DMS 273 (cell line): ENCODE data around the gene PRKN.
A peak's percentile ranks its signal among the peaks of the same experiment; 100 is the strongest.

Experiments
- DNase-seq: peaks from one replicate; lab custom pipeline; 2025; ENCODE audit not compliant: unreplicated experiment; lab: John Stamatoyannopoulos, UW

The PRKN gene

DNA sequence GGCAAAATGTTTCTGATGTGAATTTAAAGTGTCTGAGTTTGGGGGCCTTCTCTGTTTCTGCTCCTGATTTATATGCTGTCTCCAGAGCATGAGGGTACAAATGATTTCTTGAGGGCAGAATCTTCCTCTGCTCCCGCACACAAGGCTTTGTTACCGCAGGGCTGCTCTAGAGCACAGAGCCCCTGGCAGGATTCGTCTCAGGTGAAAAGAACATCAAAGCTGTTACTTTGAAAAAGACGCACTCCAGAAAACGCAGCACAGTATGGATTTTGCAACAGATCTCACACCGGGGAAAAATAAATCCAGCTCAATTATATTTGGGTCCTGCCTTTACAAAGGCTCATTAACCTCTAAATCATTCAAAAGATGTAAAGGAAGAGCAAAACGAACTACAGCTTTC lies 577.3 kb downstream of the PRKN start:
- no peak for DNase-seq

DNA sequence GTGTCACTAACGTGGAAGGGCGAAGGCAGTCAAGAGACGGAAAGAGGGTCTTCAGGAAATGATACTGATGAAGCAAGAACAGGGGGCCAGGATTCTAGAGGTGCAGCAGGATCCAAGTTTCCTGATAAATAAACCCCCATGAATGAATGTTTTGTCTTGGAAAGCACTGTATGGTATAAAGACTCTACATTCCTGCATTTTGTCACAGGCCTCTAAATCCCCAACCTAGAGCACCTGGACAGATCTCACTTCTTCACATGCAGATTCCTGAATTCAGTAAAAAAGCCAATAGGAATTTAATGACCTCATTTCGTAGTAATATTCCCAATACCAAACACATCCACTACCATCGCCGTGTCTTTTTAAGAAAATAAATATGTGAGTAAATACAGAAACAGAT lies 577.8 kb downstream of the PRKN start:
- no peak for DNase-seq

DNA sequence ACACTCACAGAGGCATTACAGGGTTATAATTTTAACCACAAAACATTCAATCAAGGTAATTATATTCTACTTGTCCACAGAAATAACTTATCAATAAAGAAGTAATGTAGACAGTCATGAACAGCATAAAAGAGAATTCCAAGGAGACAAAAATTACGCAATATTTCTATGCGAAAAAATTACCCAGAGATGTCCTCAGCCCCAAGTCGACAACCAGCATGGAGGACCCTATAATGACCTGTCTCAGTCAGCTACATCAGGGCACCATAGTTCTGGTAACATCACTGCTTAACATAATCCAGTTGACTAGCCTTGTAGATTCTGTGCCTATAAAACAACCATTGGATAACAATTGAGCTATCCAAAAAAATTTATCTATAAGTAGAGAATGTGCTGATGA lies 579.8 kb downstream of the PRKN start:
- DNase-seq: no peak

DNA sequence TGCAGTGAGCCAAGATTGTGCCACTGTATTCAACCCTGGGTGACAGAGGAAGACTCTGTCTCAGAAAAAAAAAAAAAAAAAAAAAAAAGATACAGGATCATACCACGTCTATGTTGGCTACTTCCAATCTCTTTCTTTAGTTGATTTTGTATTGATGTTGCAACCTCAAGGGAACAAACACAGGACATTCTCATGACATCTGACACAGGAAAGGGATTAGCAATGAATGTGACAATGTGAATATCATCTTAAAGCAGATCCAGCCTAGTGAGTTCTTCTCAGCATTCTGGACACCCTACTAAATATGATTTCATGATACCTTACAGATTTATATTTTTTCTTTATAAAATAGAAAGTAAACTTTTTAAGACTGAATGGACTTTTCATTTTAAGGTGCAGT lies 580.3 kb downstream of the PRKN start:
- no peak for DNase-seq

DNA sequence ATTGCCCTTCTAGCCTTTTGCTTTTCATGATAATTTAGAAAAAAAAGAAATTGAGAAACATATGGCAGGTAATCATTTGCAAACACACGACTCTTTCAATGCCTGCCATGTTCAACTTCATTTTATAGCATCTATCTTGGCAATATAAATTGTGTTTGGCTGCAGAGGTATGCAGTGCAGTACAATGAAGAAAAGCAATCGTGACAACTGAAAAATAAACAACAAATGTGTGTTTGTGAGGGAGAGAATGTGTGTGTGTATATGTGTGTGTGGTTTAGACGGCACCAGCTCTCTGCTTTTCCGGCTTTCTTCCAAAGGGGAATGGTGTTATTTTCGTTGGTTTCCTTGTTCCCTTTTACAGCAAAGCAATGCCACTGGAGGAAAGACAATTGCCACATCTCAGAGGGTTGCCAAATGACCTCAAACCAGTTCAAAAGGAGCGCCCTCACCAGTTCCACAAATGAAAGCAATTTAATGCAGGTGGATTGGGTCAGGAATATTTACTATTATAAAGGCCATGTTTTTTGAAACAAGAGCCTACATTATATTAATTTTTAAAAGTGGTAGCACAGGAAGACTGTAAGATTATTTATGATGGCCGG lies 587.2 kb downstream of the PRKN start:
- no peak for DNase-seq

DNA sequence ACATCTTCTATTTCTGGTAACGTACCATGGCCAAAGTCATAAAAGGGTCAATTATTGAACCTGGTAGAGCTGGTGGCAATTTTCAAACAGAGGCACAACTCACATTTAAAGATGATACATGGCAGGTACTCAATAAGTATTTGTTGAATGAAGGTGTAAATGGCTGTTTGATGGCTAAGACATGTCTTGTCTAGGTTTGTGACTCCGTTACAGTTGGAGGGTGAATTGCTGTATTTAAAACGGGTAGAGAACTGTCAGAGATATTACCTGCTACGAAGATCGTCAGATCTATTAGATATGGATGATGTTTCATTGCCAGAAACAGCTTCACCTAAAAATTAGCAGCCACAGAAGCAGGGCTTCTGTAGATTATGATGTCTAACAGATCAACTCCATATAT lies 601.9 kb downstream of the PRKN start:
- DNase-seq: no peak

DNA sequence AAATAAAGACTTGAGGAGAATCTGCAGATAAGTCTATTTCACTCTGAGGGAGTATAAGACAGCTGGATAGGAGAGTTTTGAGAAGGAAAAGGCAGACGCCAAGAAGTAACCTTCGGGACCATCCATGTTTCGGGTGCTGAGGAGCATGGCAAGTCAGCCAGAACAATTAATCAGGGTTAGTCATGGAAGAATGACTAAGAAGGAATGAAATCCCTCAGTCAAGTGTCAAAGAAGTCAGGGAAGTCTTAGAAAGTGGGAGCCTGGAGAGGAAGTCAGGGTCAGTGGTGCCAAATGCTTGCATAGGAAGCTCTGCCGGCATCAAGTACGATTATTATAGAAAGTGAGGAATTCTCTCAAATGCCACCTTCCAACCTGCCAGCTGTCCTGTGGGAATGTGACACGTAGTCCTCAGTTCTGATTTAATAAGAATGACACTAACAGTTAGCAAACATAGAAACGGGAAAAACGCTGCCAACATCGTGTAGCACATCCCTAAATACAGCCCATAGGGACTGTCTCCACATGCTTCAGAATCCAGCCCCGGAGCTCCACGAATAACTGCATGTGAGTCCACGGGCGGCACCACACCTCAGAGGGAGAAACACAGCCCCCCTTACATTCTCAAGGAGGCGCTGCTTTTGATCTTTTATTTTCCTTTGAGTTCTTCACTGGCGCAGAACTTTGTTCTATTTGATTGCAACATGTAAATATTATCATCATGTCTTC lies 602.7 kb downstream of the PRKN start:
- no peak for DNase-seq

DNA sequence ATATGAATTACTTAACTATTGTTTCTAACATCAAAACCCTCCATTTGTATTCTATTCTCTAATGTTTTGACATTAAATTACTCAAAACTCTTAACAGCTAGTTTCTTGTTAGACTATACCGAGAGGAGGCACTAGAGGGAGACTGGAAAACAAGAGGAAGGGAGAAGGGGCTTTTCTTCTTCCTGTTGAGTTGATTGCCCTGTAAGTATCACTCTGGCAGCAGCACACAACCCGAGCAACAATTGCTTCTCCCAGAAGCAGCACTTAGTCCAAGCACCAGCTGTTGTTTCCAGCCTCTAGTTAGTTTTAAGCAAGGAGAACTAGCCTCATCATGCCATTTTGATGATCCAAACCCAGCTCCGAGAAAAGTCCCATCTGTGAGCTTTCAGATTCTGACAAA lies 603.8 kb downstream of the PRKN start:
- peak; percentile 58 for DNase-seq

DNA sequence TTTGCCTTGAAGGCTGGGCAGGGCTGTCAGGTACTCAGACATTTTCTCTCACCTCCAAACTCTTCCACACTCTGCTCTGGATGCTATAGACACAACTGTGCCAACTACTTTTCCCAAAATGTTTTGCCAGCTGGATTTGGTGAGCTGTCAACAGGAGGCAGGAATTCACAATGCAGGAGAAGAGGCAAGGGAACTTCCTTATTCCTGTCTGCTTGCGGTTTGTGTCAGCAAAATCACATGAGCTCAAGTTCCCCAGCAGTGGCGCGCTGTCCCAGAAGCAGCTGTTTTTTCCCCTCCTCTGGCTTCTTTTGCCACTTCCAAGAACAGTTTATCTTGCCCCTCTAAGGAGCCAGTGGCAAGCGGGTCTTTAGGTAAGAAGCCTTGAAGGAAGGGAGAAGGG lies 608.2 kb downstream of the PRKN start:
- DNase-seq: no peak

DNA sequence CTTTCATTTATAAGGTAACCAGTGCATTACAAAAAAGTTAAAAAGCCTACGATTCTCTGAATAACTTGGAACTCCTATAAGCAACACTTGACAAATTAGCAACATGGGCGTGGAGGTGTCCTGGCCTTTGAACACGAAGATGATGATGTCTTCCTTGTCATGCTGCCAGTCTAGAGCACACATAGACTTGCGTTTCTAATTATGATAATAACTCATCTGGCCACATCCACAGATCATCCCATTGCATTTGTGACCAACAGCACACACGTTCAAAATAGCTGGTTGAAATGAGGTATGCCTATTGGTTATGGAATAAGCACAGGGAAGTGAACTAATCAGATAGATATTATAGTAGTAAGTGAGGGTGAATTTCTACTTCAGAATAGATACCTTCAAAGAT lies 608.9 kb downstream of the PRKN start:
- DNase-seq: no peak

DNA sequence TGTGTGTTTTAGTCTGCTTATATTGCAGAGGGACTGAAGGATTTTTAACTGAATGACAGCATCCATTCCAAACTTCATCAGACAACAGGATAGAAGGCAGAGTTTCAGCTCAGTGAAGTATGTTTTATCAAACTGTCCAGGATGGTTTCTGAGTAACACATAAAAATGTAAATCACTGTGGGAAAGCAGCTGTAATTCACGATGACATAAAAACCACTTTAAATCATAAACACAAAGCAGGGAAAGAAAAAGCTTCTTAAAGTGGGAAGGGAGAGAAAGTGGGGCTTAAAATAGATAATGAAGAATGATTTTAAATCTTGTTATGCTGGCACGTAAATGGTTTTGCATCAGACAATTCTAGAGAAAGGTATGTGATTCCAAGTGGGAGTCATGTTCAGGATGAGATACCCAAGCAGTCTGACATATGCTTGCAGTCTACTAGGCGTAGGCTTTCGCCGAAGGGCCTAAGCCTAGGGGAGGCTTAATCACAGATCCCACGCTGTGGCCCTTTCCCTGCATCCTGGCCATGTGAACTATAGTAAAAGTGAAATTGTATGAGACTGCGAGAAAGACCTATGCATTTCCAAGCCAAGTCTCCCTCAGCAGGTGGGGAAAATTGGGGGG lies 610.6 kb downstream of the PRKN start:
- DNase-seq: no peak

DNA sequence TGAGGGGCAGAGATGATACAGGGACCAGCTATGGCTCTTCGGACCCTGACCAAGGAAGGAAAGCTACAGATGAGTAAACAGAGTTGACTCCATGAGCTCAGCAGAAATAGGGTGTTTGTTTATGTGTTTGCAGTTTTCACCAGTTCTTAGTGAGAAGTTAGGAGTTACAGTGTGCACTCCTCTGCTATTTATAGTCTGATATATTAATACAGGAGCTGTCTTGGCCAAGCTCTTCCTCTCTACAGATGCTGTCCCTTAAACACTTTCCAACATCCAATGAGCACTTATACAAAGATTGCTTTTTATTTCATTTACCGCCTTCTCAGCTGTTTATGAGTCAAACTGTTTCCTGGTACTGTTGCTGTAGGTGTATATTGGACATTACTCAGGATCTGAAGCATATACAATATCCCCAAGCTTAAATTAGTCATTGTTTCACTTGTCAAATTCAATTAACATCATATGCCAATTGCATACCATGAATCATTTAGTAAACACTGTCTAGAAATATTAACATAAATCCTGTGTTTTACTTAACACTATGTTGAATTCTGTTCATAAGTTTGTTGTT lies 618.0 kb downstream of the PRKN start:
- no peak for DNase-seq

DNA sequence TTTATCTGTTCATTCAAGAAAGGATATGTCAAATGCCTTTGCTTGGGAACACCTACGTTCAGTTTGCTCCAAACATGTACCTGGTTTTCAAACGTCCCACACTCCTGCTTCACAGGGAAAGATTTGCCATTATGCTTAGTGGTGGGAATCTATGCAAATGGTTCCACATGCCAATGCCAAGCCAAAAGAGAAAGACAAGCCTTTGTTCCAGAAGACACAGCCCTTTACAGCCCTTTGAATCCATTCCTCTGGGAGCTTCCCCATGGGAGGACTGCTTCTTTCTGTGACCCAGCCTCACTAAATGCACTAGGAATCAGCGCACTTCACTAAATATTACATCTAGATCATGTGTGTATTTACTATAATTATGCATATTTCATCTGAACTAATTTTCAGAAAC lies 619.5 kb downstream of the PRKN start:
- no peak for DNase-seq

DNA sequence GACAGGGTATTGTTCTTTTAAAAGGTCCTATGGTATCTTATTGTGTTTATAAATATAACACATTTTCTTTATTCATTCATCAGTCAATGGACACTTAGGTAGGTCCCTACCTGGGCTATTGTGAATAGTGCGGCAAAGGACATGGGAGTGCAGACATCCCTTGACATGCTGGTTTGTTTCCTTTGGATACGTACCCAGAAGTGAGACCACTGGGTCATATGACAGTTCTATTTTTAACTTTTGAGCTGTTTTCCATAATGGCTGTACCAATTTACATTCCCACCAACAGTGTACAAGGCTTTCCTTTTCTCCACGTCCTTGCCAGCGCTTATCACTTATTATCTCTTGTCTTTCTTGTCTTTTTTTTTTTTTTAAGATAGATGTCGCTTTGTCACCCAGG lies 627.5 kb downstream of the PRKN start:
- no peak for DNase-seq

DNA sequence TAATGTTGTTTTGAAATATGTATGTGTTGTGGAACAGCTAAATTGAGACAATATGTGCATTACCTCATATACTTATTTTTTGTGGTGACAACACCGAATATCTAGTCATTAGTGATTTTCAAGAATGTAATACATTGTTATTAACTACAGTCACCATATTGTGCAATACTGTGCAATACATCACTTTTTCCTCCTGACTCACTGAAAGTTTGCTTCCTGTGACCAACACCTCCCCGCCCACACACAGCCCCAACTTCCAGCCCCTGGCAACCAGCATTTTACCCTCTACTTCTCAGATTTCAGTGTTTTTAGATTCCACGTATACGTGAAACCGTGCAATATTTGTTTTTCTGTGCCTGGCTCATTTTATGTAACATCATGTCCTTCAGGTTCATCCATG lies 627.9 kb downstream of the PRKN start:
- DNase-seq: no peak

DNA sequence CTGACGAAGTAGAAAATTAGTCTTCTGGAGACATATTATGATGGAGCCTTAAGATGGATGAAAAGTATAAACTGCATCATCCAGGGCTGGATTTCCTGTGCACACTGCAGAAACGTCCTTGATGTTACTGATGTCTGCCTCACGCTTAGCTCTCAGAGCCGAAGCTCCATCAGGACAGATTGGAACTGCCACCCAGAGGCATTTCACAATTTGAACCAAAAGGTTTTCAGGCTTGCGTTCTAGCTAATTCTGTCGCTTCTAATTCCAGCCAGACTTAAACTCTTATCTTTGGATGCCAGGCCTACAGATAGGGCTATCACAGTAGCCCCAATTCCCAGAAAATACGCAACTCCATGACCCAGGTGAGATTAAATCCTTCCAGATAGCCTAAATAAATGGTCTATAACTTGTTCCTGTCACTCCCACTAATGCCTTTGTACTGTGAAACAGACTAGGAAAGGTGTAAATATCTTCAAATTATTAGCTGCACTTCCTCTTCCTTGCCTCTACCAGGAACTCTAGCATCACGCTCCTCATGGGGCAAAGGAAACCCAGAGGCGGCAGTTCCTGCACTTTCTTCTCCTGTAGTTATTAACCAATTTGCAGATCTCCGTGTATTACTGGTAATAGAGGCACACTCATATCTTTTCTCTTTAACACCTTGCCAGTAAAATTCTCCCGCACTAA lies 634.6 kb downstream of the PRKN start:
- no peak for DNase-seq

DNA sequence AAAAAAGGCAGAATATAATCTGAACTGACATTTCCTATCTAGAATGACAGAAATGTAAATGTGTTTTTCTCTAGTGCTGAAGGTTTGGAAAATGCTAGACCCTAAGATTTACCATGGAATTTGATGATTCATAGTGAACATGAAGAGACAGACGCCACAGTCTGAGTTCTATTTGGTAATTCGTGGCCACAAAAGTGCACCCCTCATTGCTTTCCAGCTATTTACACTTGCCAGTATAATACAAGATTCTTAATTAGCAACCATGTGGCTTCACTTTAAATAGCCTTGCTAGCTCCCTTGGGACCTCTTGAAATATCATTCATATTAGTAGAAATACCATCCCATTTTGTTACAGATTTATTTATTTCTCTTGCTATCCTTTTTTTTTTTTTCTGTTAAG lies 636.8 kb downstream of the PRKN start:
- no peak for DNase-seq

DNA sequence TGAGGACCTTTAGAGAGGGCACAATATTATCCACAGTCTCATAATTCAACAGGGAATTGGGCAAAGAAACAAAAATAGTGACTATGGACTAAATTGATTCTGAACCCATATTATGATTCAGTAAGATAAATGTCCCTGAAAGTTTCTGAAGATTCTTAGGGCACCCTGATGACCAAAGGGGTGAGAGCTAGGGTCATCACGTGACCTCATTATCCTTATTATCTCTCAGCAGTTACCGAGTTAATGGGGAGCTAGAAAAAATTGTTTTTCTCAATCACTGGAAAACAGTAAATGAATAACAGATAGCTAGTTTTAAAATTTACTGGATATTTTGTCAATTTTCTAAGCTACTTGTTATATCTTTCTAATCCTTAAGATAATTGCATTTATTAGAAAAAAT lies 639.5 kb downstream of the PRKN start:
- DNase-seq: no peak

DNA sequence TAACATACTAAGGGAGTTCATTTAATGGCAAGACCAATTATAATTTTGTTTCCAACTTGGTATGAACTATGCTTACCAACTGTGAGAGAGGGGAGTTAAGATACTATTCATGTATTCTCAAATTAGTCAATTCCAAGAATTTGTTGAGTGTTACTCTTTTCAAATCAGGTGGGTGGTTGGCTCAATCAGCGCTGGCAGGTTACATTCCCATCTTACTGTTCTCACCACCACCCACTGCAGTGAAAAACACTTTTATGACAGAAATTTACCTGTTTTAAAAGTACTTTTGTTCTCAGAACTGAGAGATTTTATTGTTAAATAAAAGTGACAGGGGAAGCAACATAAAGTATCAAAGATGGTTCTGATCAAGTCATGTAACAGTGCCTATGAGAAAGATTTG lies 642.0 kb downstream of the PRKN start:
- no peak for DNase-seq

DNA sequence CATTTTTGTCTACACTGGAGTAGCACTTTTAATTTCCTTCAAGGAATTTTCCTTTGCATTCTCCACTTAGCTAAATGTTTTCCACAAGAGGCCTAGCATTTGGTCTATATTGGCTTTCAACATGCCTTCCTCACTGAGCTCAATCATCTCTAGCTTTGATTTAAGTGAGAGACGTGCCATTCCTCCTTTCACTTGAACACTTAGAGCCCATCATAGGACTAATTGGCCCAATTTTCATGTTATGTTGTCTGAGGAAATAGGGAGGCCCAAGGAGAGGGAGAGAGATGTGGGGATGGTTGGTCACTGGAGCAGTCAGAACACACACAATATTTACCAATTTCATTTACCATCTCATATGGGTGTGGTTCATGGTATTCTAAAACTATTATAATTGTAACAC lies 645.0 kb downstream of the PRKN start:
- DNase-seq: no peak

DNA sequence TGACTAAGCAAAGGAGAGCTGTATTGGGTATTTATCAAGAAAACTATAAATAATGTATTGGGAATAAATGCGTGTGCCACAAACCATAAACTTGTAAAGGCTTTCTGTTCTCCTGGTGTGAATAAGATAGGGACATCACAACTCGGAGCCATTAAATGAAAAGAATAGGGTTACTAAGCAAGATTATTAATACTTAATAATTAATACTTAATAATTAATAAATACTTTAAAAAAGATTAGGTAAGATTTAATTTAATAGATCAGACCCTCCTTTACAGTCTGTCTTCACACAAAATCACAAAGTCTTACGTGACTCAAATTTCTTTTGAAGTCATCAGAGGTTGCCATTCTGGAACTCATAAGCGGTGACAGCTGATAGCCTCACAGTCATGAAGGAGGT lies 648.9 kb downstream of the PRKN start:
- DNase-seq: no peak

DNA sequence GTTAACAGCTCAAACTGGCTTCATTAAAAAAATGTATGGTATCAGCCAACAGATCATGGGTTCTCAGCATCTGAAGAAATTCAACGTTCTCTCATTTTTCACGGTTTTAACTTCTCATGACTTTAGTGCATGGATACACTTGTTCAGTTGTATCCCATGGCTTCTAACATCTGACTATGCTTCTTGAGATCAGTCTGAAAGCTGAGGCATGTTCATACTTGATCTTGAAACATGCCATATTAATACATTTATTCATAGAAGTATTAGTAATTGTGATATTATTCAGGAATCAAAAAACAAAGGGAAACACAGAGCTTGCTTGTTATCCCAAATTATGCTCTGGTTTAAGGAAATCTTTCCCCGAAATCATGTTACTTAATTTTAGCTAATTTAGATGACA lies 649.4 kb downstream of the PRKN start:
- no peak for DNase-seq
